Natural killer cell treated with Interleukin-12 subunit alpha and Interleukin-12 subunit beta and Interleukin-15 and Interleukin-18, amount 100 ng/mL, for 72 hours (primary cell): Measurements from ENCODE around the gene TM9SF2. TPM values are rescaled to one million over a fixed set of nuclear protein-coding genes. Genes with fewer than 3 reads are reported as not detected.

ENCODE experiments used
- ATAC-seq, 2 donors: fragments of 150-1000 bp; cut with Tn5 transposase in 1 of 2; sonication (Bioruptor Pico), chemical (Tn5 transposase) in 1 of 2; 2 replicates each; pipeline ENCODE4 v1.10.0; 2021
- DNase-seq: peaks from one replicate; pipeline ENCODE4 v3.0.0; 2022; ENCODE audit warnings: low spot score
- H3K27ac Mint-ChIP-seq, 2 donors: 1 replicate in 1 of 2; 2 replicates in 1 of 2; pipeline ENCODE4 v1.8.0; 2022; ENCODE audit warnings: mixed read lengths in 2 of 2, mild to moderate bottlenecking in 1 of 2, moderate library complexity in 1 of 2
- H3K27me3 Mint-ChIP-seq, 2 donors: 1 replicate in 1 of 2; 2 replicates in 1 of 2; pipeline ENCODE4 v1.8.0; 2022; ENCODE audit warnings: mixed read lengths in 2 of 2
- H3K36me3 Mint-ChIP-seq: one replicate; pipeline ENCODE4 v1.8.0; 2022; ENCODE audit warnings: mixed read lengths
- H3K4me1 Mint-ChIP-seq, 2 donors: 1 replicate in 1 of 2; 2 replicates in 1 of 2; pipeline ENCODE4 v1.8.0; 2022; ENCODE audit warnings: low read depth in 2 of 2, mixed read lengths in 2 of 2, mild to moderate bottlenecking in 1 of 2
- H3K4me3 Mint-ChIP-seq: one replicate; pipeline ENCODE4 v1.8.0; 2022; ENCODE audit warnings: mixed read lengths
- H3K9me3 Mint-ChIP-seq: 2 replicates; pipeline ENCODE4 v1.8.0; 2022; ENCODE audit warnings: mixed read lengths
- total RNA-seq, 2 donors: library from RNA; stranded (reverse); gene quantifications; one replicate each; pipeline ENCODE4 v1.2.3, GENCODE V29; 2022

TM9SF2 gene
- total RNA-seq, 2 donors from 2014 or later = 61.6 to 81.6 TPM

DNA sequence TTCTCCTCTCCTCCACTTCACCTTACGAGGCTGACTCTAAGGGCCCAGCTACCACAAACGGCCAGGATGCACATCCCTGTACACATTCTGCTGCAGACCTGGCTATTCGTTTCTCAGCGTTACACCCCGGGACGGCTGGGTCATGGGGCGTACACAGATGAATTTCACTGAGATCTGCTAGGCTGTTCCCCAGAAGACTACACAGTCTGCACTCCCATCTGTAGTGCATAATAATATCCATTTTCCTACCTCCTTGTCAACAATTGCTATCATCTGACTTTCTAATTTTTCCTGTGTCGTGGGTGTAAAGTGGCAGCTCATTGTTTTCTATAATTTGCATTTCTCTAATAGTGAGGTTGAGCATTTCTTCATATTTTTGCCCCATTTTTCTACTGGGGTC lies 85.7 kb downstream of the TM9SF2 start:
- H3K4me1 Mint-ChIP-seq = no peaks in the 10 kb centered on the region
- H3K9me3 Mint-ChIP-seq = no peaks in the 10 kb centered on the region
- ATAC-seq (no peak), DNase-seq (no peak)
- H3K36me3 Mint-ChIP-seq = no peaks in the 10 kb centered on the region
- peaks cover 11 to 16% of the 10 kb centered on the region in 2 donors for H3K27me3 Mint-ChIP-seq
- no peak overlapping the region for H3K27ac Mint-ChIP-seq
- no peak overlapping the region for H3K4me3 Mint-ChIP-seq

DNA sequence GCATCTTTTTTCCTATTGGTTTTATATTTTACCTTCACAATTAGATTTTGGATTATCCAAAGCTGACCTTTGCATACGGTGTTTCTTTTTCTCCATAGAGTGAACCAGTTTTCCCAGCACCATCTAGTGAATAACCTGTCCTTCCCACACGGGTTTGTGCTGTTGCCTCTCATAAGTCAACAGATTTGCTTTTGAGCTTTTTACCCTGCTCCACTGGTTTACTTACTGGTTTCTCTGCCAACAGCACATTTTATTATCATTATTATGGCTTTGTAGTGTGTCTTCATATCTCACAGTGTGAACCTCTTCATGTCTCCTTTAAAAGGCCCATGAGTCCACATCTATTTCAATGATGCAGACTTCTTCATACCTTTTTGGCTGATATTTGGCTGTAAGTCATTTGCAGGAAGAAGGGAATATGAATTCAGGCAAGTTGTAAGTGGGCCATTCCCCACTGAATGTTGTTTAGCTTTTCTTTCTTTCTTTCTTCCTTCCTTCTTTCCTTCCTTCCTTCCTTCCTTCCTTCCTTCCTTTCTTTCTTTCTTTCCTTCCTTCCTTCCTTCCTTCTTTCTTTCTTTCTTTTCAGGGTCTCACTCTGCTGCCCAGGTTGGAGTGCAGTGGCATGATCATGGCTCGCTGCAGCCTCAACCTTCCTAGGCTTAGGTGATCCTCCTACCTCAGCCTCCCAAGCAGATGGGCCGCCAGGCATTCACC lies 86.8 kb downstream of the TM9SF2 start:
- Mint-ChIP-seq H3K27ac (no peak overlapping the region), H3K4me1 (no peaks in the 10 kb centered on the region), H3K9me3 (no peaks in the 10 kb centered on the region), H3K27me3 (peaks cover 11 to 16% of the 10 kb centered on the region in 2 donors), H3K36me3 (no peaks in the 10 kb centered on the region), H3K4me3 (no peak overlapping the region)
- DNase-seq (no peak), ATAC-seq (no peak)

DNA sequence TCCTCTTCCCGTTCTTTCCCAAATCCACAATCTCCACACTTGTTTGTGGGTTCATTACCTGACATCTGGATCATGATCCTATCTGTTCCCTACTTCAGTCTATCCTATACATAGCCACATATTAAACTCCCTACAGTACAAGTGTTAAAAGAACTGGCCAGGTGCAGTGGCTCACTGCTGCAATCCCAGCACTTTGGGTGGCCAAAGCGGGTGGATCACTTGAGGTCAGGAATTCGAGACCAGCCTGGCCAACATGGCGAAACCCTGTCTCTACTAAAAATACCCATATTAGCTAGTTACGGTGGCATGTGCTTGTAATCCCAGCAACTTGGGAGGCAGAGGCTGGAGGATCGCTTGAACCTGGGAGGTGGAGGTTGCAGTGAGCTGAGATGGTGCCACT lies 88.3 kb downstream of the TM9SF2 start:
- H3K27ac Mint-ChIP-seq = no peak overlapping the region
- H3K36me3 Mint-ChIP-seq = no peaks in the 10 kb centered on the region
- ATAC-seq (no peak), DNase-seq (no peak)
- H3K4me1 Mint-ChIP-seq = no peaks in the 10 kb centered on the region
- no peaks in the 10 kb centered on the region for H3K9me3 Mint-ChIP-seq
- H3K4me3 Mint-ChIP-seq = no peak overlapping the region
- H3K27me3 Mint-ChIP-seq = peaks cover 11 to 16% of the 10 kb centered on the region in 2 donors

DNA sequence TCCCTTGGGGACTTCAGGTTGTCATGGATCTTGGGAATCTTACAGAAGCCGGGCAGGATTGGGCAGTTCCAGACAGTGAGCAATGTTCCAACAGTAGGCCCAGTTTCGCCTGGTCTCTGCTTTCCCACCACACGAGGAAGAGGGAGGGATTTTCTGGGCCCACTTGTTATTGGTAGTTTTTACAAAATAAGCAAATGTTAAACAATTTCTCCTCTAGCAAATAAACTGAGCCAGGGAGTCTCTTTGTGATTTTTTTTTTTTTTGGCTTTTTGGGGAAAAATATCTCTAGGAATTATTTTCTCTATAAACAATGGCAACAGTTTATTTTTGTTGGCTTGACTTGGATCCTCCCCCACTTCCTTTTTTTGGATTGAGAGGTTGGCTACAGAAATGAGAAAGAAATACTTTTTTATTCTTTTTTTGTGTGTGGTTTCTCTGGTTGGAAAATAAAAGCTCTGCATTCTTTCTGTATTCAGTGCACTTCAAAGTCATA lies 89.3 kb downstream of the TM9SF2 start:
- no peak overlapping the region for H3K27ac Mint-ChIP-seq
- DNase-seq (no peak), ATAC-seq (no peak)
- H3K9me3 Mint-ChIP-seq = no peaks in the 10 kb centered on the region
- no peaks in the 10 kb centered on the region for H3K36me3 Mint-ChIP-seq
- no peaks in the 10 kb centered on the region for H3K4me1 Mint-ChIP-seq
- no peak overlapping the region for H3K4me3 Mint-ChIP-seq
- H3K27me3 Mint-ChIP-seq = peaks cover 11 to 16% of the 10 kb centered on the region in 2 donors

DNA sequence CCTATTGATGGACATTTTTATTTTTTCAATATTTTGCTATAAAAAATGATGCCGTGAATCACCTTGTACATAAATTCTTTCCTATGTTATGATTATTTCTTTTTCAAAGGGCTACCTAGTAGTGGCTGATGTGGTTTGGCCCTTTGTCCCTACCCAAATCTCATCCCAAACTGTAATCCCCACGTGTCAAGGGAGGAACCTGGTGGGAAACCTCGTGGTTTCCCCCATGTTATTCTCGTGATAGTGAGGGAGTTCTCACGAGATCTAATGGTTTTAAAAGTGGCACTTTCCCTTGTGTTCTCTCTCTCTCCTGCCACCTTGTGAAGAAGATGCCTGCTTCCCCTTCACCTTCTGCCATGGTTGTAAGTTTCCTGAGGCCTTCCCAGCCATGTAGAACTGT lies 94.9 kb downstream of the TM9SF2 start:
- no peak overlapping the region for H3K4me3 Mint-ChIP-seq
- no peak for DNase-seq
- no peaks in the 10 kb centered on the region for H3K9me3 Mint-ChIP-seq
- H3K4me1 Mint-ChIP-seq = peaks cover 1 to 3% of the 10 kb centered on the region in 2 donors
- H3K36me3 Mint-ChIP-seq = no peaks in the 10 kb centered on the region
- no peak overlapping the region for H3K27ac Mint-ChIP-seq
- ATAC-seq = no peak
- H3K27me3 Mint-ChIP-seq = peaks cover 0 to 3% of the 10 kb centered on the region in 2 donors

DNA sequence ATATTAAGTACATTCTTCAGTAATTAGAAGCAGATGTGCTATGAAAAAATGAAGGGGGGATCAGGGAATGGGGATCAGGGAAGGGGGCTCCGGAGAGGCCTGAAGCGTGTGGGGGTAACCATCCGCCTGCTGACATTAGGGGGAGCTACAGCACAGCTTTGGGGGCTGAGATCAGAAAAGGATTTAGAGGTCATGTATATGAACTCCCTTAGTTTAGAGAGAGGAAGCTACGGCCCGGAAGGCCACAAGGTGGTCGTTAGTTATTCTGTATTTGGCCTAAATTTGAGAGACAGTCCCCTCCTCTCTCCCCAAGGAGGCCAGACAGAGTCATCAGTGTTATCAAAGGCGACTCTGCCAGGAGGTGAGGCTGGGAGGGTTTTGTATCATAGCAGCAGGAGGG lies 99.0 kb downstream of the TM9SF2 start:
- Mint-ChIP-seq H3K27me3 (peaks cover 0 to 6% of the 10 kb centered on the region in 2 donors), H3K27ac (no peak overlapping the region), H3K4me3 (no peak overlapping the region), H3K36me3 (no peaks in the 10 kb centered on the region), H3K4me1 (peaks cover 17 to 23% of the 10 kb centered on the region in 2 donors), H3K9me3 (no peaks in the 10 kb centered on the region)
- ATAC-seq = no peak
- no peak for DNase-seq

DNA sequence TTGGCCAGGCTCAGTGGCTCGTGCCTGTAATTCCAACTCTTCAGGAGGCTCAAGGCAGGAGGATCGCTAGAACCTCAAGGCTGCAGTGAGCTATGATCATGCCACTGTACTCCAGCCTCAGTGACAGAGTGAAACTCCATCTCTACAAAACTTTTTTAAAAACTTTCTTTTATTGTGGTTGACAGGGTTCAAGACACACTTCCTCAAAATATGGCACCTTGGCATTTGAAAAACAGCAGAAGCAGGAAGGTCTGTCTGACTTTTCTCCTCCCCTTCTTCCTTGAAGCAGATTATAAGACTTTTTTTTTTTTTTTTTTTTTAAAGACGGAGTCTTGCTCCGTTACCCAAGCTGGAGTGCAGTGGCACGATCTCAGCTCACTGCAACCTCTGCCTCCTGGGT lies 100.3 kb downstream of the TM9SF2 start:
- no peak for ATAC-seq
- Mint-ChIP-seq H3K27ac (no peak overlapping the region), H3K9me3 (no peaks in the 10 kb centered on the region), H3K27me3 (peaks cover 0 to 3% of the 10 kb centered on the region in 2 donors), H3K4me1 (peaks cover 26 to 33% of the 10 kb centered on the region in 2 donors), H3K4me3 (peak overlapping the region; percentile 59), H3K36me3 (no peaks in the 10 kb centered on the region)
- no peak for DNase-seq

DNA sequence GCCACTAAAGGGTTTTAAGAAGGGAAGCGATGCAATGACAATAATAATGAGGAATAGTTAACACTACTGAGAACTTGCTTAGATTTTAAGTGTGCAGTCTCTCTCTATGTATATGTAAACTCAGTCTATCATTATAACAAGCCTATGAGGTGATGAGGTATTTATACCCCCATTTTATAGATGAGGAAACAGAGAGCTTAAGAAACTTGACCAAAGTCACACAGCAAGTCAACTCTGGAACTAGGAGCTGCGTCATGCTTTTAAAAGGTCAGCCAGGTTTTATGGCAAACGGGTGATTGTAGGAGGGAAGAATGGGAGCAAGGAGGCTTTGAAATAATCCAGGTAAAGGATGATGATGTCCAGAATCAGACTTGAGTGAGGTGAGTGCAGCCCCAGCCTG lies 103.4 kb downstream of the TM9SF2 start:
- no peaks in the 10 kb centered on the region for H3K36me3 Mint-ChIP-seq
- peaks cover 26 to 33% of the 10 kb centered on the region in 2 donors for H3K4me1 Mint-ChIP-seq
- ATAC-seq = no peak
- no peak for DNase-seq
- no peaks in the 10 kb centered on the region for H3K9me3 Mint-ChIP-seq
- H3K27me3 Mint-ChIP-seq = peaks cover 0 to 3% of the 10 kb centered on the region in 2 donors
- peak overlapping the region in 1 of 2 donors; percentile 3 for H3K27ac Mint-ChIP-seq
- H3K4me3 Mint-ChIP-seq = peak overlapping the region; percentile 38

DNA sequence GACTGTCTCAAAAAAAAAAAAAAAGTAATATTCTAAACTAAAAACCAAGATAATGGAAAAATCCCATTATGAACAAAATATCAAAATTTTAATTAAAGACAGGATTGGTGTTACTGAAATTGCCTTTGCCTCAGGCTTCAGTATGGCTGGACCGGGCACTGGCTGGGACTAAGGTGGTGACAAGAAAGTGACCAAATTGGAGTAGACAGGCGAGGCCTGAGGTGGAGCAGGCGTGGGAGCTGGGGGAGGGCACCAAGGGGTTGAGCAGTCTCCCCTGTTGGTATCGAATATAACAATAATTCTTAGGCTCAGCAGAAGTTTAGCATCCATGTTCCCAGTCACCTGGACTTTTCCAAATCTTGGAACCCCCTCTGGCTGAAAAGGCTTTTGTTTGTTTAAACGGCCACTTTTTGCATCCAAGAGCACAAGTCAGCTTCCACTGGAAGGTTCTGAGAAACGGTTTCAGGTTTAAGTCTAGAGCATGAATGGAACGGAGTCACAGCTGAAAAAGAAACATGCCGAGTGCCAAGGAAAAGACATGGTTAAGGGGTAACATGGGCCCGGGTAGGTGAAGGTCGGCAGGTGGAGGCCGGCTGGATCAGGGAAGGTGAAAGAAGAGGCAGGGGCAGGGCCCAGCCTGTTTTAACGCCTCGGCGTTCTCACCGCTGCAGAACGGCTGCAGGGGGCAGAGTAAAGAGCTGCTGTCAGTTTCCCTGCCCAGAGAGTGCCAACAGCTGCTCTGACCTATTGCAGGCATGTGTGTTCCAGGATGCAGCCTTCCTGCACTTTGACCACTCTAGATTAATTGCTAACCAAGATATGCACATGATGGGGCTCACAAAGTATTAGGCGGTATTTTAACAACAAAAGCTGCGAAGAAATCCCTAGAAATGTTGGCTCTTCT lies 104.4 kb downstream of the TM9SF2 start:
- H3K9me3 Mint-ChIP-seq = no peaks in the 10 kb centered on the region
- H3K4me3 Mint-ChIP-seq = peak overlapping the region; percentile 90
- H3K4me1 Mint-ChIP-seq = peaks cover 26 to 33% of the 10 kb centered on the region in 2 donors

DNA sequence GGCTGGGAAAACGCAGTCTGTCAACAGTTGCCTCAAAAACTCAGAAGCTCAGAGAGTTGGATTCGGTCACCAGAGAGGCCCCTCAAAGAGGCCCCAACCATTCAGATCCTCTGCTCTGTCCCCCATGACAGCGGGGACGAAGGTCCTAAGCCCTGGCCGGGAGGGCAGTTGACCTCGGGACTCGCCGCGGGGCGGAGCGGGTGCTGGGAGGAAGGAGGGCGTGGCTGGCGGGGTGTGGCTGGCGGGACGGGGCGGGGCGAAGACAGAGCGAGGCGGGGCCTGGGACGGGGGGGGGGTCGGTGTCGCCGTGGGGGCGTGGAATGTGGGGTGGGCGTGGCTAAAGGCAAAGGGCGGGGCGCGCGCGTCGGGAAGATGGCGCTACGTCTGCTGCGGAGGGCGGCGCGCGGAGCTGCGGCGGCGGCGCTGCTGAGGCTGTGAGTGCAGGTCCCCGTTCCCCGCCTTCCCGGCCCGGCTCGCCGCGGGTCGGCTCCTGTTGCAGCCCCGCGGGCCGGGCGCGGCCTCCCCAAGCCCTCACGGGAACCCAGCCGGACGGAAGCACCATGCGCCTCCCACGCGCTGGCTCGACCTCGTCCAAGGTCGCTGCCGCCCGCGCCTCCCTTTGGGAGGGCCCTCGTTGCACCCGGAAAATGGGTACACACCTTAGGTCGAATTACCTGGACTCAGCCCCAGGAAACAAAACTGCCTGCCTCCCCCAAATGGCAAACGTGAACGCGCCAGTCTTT lies 105.2 kb downstream of the TM9SF2 start, which contains the start of gene CLYBL:
Gene CLYBL, plus strand, starts transcription at position 367 of the 743 bp plus-strand sequence.
- Mint-ChIP-seq H3K36me3 (no peaks in the 10 kb centered on the region), H3K27ac (peak within 1 kb of the TSS; percentile 36 to 54), H3K4me3 (peak within 1 kb of the TSS; percentile 90), H3K27me3 (peaks cover 0 to under 1% of the 10 kb centered on the region in 2 donors), H3K9me3 (no peaks in the 10 kb centered on the region), H3K4me1 (peaks cover 19 to 28% of the 10 kb centered on the region in 2 donors)
- DNase-seq (peak; percentile 92), ATAC-seq (peak; percentile 95)

More for the DNA sequence above, 104.4 kb downstream of the TM9SF2 start:
- ATAC-seq = peak; percentile 55 to 58
- Mint-ChIP-seq H3K27ac (peak overlapping the region; percentile 36 to 54), H3K27me3 (peaks cover 0 to 3% of the 10 kb centered on the region in 2 donors), H3K36me3 (no peaks in the 10 kb centered on the region)
- no peak for DNase-seq

DNA sequence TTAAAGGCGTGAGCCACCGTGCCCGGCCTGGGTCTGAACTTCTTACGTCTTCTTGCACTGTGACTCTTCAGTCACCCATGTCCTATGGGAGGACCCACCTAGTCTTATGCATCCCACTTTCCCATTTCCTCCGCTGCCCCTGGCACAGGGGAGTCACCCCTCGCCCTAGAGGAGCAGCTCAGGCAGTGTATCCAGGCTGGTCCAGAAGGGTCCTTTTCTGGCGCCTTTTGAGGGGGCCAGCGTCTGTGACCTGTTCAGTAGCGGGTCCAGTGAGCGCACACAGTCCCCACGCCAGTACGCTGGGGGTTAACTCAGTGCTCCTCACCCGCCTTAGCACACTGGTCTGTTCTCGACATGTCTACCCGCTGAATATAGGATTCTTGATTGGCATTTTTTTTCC lies 107.1 kb downstream of the TM9SF2 start:
- H3K27ac Mint-ChIP-seq = peak overlapping the region in 1 of 2 donors; percentile 1
- H3K36me3 Mint-ChIP-seq = no peaks in the 10 kb centered on the region
- H3K4me3 Mint-ChIP-seq = peak overlapping the region; percentile 5
- DNase-seq (no peak), ATAC-seq (no peak)
- H3K27me3 Mint-ChIP-seq = peaks cover 0 to 2% of the 10 kb centered on the region in 2 donors
- no peaks in the 10 kb centered on the region for H3K9me3 Mint-ChIP-seq
- peaks cover 15 to 16% of the 10 kb centered on the region in 2 donors for H3K4me1 Mint-ChIP-seq

DNA sequence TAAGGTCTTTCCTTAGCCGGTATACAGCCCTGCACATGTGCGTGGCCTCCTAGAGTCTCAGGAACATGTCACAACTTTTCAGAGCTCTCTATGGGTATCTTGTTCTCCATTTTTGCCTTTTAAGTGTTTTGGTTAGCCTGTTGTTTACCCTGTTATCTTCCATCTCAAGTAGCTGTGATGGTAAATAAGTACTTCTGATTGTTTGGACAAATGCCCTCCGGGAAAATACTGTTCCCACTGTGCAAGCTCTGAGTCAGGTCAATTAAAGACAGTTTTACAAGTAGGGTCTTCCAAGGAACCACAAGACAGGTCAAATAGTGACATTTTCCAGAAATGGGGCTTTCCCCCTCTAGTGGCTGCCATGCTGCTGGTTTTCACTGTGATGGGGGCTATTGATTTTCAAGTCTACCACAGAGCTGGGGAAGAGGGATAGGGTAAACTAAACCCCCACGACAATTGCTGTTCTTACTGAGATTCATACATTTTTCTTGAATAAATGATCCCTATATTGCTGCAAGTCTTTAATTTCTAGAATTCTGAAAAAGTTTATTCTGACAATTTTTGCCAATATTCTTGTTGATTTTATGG lies 109.5 kb downstream of the TM9SF2 start:
- H3K9me3 Mint-ChIP-seq = no peaks in the 10 kb centered on the region
- peaks cover 9 to 12% of the 10 kb centered on the region in 2 donors for H3K4me1 Mint-ChIP-seq
- no peak for ATAC-seq
- no peak overlapping the region for H3K4me3 Mint-ChIP-seq
- H3K36me3 Mint-ChIP-seq = no peaks in the 10 kb centered on the region
- H3K27ac Mint-ChIP-seq = no peak overlapping the region
- H3K27me3 Mint-ChIP-seq = peaks cover 0 to 2% of the 10 kb centered on the region in 2 donors
- no peak for DNase-seq
